ENCODE measurements around the gene KCND3.
A peak's percentile ranks its signal among the peaks of the same experiment; 100 is the strongest.

KCND3 gene

GRCh38 chr1:111920221-111921024 is 69.0 kb downstream of the KCND3 start:
- DNase-seq (ENCODE audit: low read depth in 1 of 2, low spot score in 1 of 2), result no peak
- H3K27me3 ChIP-seq (ENCODE audit: insufficient read depth, poor library complexity, severe bottlenecking), result peaks cover 11% of the 10 kb centered on the region
- no peak overlapping the region for H3K27ac ChIP-seq (replicated peaks)
- TF ChIP-seq POLR2AphosphoS5 (IDR thresholded peaks at IDR 0.05; ENCODE audit: low read depth), result no peak
- TF ChIP-seq REST (IDR thresholded peaks at IDR 0.05; ENCODE audit: insufficient replicate concordance, low read depth), result peak; percentile 66
- H3K4me3 ChIP-seq (replicated peaks; ENCODE audit: insufficient read depth, low read length), result no peak overlapping the region

- TF ChIP-seq REST (IDR thresholded peaks at IDR 0.05; ENCODE audit: insufficient replicate concordance, low read depth), result no peak
- no peak for TF ChIP-seq CTCF (IDR thresholded peaks at IDR 0.05; ENCODE audit: insufficient read depth, low read length)
- no peak for TF ChIP-seq SPI1 (IDR thresholded peaks at IDR 0.05; ENCODE audit: borderline replicate concordance, low read depth)
- TF ChIP-seq GABPA (IDR thresholded peaks at IDR 0.05; ENCODE audit: low read depth), result no peak
- DNase-seq (ENCODE audit: low read depth in 1 of 2, low spot score in 1 of 2), result no peak
- no peak overlapping the region for H3K4me3 ChIP-seq (replicated peaks; ENCODE audit: insufficient read depth, low read length)
- H3K27ac ChIP-seq (replicated peaks), result no peak overlapping the region
- H3K27me3 ChIP-seq (ENCODE audit: insufficient read depth, poor library complexity, severe bottlenecking), result no peaks in the 10 kb centered on the region
These were observed 77.5 kb downstream of the KCND3 start for GRCh38 chr1:111911776-111912515.

- Histone ChIP-seq H3K4me3 (replicated peaks; ENCODE audit: insufficient read depth, low read length) (no peak overlapping the region), H3K27ac (replicated peaks) (no peak overlapping the region), H3K27me3 (ENCODE audit: insufficient read depth, poor library complexity, severe bottlenecking) (no peaks in the 10 kb centered on the region)
- TF ChIP-seq POLR2AphosphoS5 (IDR thresholded peaks at IDR 0.05; ENCODE audit: low read depth) (no peak), REST (IDR thresholded peaks at IDR 0.05; ENCODE audit: insufficient replicate concordance, low read depth) (no peak), SPI1 (IDR thresholded peaks at IDR 0.05; ENCODE audit: borderline replicate concordance, low read depth) (no peak), GABPA (IDR thresholded peaks at IDR 0.05; ENCODE audit: low read depth) (no peak), CTCF (IDR thresholded peaks at IDR 0.05; ENCODE audit: insufficient read depth, low read length) (no peak)
- DNase-seq (ENCODE audit: low read depth in 1 of 2, low spot score in 1 of 2), result no peak
These were observed 78.4 kb downstream of the KCND3 start for GRCh38 chr1:111911061-111911460.
